OCI-LY1 (cell line): ENCODE results near the gene ATP11B.

ENCODE experiments used
- CTCF ChIP-seq: fragments of 200-600 bp; sonication (generic), shearing (Covaris generic); IDR thresholded peaks from 2 replicates; pipeline ENCODE4 v1.5.1; 2017; ENCODE audit warnings: mild to moderate bottlenecking, antibody characterized with exemption, low read length, moderate library complexity, mixed read lengths
- EZH2 ChIP-seq: fragments of 200-600 bp; sonication (generic), shearing (Covaris generic); IDR thresholded peaks from 2 replicates; pipeline ENCODE4 v1.8.0; 2017; ENCODE audit warnings: borderline replicate concordance, mixed run types, mild to moderate bottlenecking, antibody characterized with exemption, low read length, moderate library complexity, mixed read lengths

GRCh38 chr3:182769673-182770072 lies 23.6 kb upstream of the ATP11B start:
- TF ChIP-seq CTCF (no peak), EZH2 (no peak)
